ENCODE results near the gene CNTNAP2.

The CNTNAP2 gene

DNA sequence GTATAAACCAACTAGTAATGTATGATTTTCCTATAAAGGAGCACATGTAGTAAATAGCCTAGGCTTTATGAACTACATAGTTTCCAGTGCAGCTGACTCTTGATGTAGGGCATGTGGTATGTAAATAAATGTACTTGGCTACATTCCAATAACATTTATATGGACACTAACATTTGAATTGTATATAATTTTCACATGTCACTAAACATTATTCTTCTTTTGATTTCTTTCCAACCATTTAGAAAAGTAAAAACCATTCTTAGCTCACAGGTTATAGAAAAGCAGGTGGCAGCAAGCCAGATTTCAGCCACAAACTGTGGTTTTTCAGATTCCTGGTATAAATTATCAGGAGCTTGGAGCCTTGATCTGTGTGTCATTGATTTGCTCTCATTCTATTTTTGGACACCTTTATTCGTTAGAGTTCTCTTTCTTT, 1182.0 kb downstream of the CNTNAP2 start:
- Histone ChIP-seq H3K36me3 (ENCODE audit: insufficient read depth) (no peaks in the 10 kb centered on the region), H3K4me2 (no peak overlapping the region), H2AFZ (ENCODE audit: low read depth) (no peak overlapping the region), H3K4me3 (IDR thresholded peaks at IDR 0.05; ENCODE audit: insufficient read depth, low read depth, low read length) (no peak overlapping the region), H3K79me2 (ENCODE audit: insufficient read depth, low read depth) (no peaks in the 10 kb centered on the region), H3K4me1 (ENCODE audit: low read depth, poor library complexity, severe bottlenecking) (no peaks in the 10 kb centered on the region), H3K27ac (no peak overlapping the region), H3K27me3 (ENCODE audit: insufficient read depth, low read depth) (no peaks in the 10 kb centered on the region), H3K9ac (no peak overlapping the region), H4K20me1 (ENCODE audit: insufficient read depth) (no peaks in the 10 kb centered on the region)
- TF ChIP-seq, protein P1, sequence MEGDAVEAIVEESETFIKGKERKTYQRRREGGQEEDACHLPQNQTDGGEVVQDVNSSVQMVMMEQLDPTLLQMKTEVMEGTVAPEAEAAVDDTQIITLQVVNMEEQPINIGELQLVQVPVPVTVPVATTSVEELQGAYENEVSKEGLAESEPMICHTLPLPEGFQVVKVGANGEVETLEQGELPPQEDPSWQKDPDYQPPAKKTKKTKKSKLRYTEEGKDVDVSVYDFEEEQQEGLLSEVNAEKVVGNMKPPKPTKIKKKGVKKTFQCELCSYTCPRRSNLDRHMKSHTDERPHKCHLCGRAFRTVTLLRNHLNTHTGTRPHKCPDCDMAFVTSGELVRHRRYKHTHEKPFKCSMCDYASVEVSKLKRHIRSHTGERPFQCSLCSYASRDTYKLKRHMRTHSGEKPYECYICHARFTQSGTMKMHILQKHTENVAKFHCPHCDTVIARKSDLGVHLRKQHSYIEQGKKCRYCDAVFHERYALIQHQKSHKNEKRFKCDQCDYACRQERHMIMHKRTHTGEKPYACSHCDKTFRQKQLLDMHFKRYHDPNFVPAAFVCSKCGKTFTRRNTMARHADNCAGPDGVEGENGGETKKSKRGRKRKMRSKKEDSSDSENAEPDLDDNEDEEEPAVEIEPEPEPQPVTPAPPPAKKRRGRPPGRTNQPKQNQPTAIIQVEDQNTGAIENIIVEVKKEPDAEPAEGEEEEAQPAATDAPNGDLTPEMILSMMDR (conservative IDR thresholded peaks at IDR 0.05; ENCODE audit: low read depth, low read length) = no peak

DNA sequence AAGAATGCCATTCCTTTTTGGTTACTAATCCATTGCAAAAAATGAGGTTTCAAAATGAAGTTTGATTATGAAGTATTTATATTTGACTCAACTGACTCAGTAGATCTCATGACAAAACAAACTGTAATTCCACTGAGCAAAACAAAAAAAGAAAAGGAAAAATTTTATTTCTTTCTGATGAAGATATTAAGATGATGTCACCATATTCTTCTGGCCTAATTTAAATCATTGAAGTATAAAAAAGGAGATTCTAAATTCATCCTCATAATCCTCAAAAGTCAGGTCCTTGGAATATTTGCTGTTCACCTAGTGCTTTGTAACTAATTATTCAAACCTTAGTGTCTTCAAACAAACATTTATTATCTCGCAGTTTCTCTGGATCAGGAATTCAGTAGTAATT, 1183.7 kb downstream of the CNTNAP2 start:
- Histone ChIP-seq H3K79me2 (ENCODE audit: insufficient read depth, low read depth) (no peaks in the 10 kb centered on the region), H4K20me1 (ENCODE audit: insufficient read depth) (no peaks in the 10 kb centered on the region), H3K4me2 (no peak overlapping the region), H3K27ac (no peak overlapping the region), H2AFZ (ENCODE audit: low read depth) (no peak overlapping the region), H3K27me3 (ENCODE audit: insufficient read depth, low read depth) (no peaks in the 10 kb centered on the region), H3K4me3 (IDR thresholded peaks at IDR 0.05; ENCODE audit: insufficient read depth, low read depth, low read length) (no peak overlapping the region), H3K36me3 (ENCODE audit: insufficient read depth) (no peaks in the 10 kb centered on the region), H3K4me1 (ENCODE audit: low read depth, poor library complexity, severe bottlenecking) (no peaks in the 10 kb centered on the region), H3K9ac (no peak overlapping the region)
- TF ChIP-seq, protein P1 (conservative IDR thresholded peaks at IDR 0.05; ENCODE audit: low read depth, low read length) = no peak

DNA sequence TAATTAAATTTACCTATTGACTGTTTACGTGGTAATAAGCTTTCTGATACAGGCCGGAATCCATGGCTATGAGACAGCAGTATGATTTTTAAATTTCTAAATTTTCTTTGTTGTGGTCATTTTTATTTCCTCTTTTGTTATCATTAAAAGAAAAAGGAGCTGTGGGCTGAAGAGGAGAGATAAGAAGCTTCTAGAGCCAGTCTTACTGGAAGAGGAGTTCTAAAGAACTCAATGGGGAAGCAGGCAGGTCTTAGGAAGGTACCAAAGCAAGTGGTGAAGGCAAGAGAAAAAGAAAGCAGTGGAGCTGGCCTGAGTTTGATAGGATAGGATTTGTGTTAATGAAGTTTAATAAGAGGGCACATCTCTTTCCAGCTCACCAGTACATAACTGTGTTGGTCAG, 1187.8 kb downstream of the CNTNAP2 start:
- no peaks in the 10 kb centered on the region for H3K4me1 ChIP-seq (ENCODE audit: low read depth, poor library complexity, severe bottlenecking)
- TF ChIP-seq, protein P1 (conservative IDR thresholded peaks at IDR 0.05; ENCODE audit: low read depth, low read length) = no peak
- H3K4me3 ChIP-seq (IDR thresholded peaks at IDR 0.05; ENCODE audit: insufficient read depth, low read depth, low read length) = no peak overlapping the region
- H3K79me2 ChIP-seq (ENCODE audit: insufficient read depth, low read depth) = no peaks in the 10 kb centered on the region
- H2AFZ ChIP-seq (ENCODE audit: low read depth) = no peak overlapping the region
- H3K4me2 ChIP-seq = no peak overlapping the region
- no peaks in the 10 kb centered on the region for H3K36me3 ChIP-seq (ENCODE audit: insufficient read depth)
- H3K9ac ChIP-seq = no peak overlapping the region
- H3K27ac ChIP-seq = no peak overlapping the region
- no peaks in the 10 kb centered on the region for H4K20me1 ChIP-seq (ENCODE audit: insufficient read depth)
- H3K27me3 ChIP-seq (ENCODE audit: insufficient read depth, low read depth) = no peaks in the 10 kb centered on the region

DNA sequence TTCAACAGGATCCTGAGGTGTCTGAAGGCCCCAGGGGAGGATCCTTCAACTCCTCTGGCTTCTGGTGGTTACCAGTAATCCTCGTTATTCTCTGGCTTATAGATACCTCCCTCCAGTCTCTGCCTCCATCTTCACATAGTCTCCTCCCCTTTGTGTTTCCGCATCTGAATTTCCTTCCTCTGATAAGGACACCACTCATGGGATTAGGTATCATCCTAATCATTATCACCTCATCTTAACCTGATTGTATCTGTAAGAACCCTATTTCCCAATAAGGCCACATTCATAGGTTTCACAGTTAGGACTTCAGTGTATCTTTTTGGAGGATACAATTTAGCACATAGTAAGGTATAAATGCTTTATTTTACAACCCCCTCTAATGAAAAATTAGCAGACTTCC, 1189.2 kb downstream of the CNTNAP2 start:
- Histone ChIP-seq H3K79me2 (ENCODE audit: insufficient read depth, low read depth) (no peaks in the 10 kb centered on the region), H3K36me3 (ENCODE audit: insufficient read depth) (no peaks in the 10 kb centered on the region), H4K20me1 (ENCODE audit: insufficient read depth) (no peaks in the 10 kb centered on the region), H3K4me3 (IDR thresholded peaks at IDR 0.05; ENCODE audit: insufficient read depth, low read depth, low read length) (no peak overlapping the region), H3K4me1 (ENCODE audit: low read depth, poor library complexity, severe bottlenecking) (no peaks in the 10 kb centered on the region), H3K4me2 (no peak overlapping the region), H3K9ac (no peak overlapping the region), H3K27ac (no peak overlapping the region), H3K27me3 (ENCODE audit: insufficient read depth, low read depth) (no peaks in the 10 kb centered on the region), H2AFZ (ENCODE audit: low read depth) (no peak overlapping the region)
- TF ChIP-seq, protein P1 (conservative IDR thresholded peaks at IDR 0.05; ENCODE audit: low read depth, low read length) = no peak

Measured in KMS-11 (cell line).